ENCODE results near the gene PCDHB16.

The PCDHB16 gene

GRCh38 chr5:141234109-141234667, 52.0 kb downstream of the PCDHB16 start:
- no peak for DNase-seq
